ACHN (cell line): ENCODE data around the gene CACNA1B.
"Not testable (repeated sequence)": the region's sequence is repeated elsewhere in the genome, so short reads cannot be mapped to it uniquely, and the experiment has no call there.

ENCODE experiments used
- DNase-seq: peaks from one replicate; pipeline ENCODE4 v3.0.0-alpha.2; 2015
- in situ Hi-C: cut with HindIII; loops from 2 replicates; pipeline ENCODE4 v1.10.0; 2017; ENCODE audit warnings: low sequenced_read_pairs, low pct_ligation_motif_present, low pct_unique_long_range_greater_than_20kb

Gene CACNA1B

DNA sequence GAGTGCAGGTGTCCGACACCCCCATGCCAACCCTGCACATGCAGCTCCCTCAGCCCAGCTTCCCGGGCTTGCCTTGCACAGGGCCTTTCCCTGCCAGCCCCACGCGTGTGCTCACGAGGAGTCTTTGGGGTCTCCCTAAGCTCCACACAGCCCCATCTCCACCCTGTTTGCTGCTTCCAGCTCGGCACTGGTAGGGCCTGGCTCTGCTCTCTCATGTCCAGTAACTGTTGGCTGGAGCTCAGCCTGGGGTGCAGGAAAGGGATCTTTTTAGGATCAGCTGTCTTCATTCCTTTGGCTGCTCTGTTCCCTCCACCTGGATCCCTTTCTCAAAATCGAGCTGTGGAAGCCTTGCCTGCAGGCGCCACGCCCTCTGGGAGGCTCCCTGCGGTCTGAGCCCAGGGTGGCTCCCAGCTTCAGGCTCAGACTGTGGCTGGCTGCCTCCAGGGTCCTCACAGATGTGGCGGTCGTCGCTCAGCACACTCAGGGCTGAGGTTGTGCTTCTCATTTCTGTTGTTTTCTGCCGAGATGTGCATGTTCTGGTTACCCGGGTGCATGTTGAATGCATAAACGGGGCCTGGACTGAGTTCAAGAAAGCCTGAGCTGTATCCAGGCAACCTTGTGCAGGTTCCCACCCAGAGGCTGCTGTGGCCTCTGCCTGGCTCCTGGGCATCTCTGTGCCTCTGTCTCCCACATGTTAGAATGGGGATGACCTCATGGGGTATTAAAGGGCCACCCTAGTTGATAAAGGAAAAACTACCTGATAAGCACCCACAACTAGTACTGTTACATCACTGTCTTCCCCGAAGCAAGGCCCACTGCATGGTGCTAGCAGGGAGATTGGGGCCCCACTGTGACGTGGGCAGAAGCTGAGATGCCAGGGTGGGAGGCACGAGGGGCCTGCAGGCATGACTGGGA, 4.3 kb downstream of the CACNA1B start:
- in situ Hi-C loops = no loop called here
- no peak for DNase-seq

DNA sequence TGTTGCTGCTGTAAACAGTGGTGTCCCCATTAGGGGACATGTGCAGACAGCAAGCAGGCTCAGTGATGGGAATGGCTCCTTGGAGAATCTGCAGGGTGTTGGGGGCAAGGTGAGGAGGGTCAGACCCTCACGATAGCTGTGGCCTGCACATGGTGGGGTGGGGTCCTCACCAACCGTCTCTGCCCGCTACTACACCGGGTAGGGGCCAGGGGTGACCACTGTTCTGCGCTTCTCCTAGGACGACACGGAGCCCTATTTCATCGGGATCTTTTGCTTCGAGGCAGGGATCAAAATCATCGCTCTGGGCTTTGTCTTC, 4.9 kb downstream of the CACNA1B start:
- in situ Hi-C loops = no loop called here
- DNase-seq = no peak

DNA sequence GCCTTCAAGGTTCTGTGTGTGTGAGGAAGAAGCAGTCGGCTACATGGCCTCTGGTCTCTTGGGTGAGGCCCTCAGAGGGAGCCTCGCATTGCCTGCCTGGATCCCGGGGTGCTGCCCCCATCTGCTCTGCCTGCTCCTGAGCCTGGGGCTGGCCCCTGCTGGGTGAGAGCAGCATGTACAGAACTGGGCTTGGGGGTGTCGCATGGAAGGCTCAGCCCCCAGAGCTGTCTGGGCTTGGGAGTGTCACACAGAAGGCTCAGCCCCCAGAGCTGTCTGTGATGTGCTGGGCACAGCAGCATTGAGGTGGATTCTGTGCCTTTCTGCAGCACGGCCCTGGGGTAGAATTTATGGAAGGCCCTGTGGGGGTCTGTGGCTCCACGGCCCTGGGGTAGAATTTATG, 6.4 kb downstream of the CACNA1B start:
- in situ Hi-C loops, DNase-seq: not testable (repeated sequence)

GRCh38 chr9:137884547-137884946, 7.0 kb downstream of the CACNA1B start:
- in situ Hi-C loops = not testable (repeated sequence)
- DNase-seq = peak; percentile 16

GRCh38 chr9:137885121-137885520, 7.5 kb downstream of the CACNA1B start:
- in situ Hi-C loops, DNase-seq: not testable (repeated sequence)

GRCh38 chr9:137888621-137889020, 11.0 kb downstream of the CACNA1B start:
- DNase-seq, in situ Hi-C loops: not testable (repeated sequence)

DNA sequence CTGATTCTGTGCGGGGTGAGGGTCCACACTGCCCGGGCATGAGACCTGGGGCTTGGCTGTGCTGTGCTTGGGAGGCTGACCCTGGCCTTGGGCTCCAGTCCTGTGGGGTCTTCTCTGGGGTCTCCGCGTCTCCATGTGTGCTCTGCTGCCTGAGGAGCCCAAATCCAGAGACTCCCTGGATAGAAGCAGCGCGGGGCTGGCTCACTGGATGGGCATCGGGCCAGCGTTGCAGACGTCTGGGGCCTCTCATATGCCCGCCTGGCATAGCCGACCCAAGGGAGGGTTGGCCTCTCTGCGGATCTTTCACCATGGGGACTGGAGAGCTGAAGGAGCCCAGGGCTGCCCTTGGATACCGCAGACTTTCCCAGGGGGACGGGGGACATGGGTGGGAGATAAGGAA, 12.4 kb downstream of the CACNA1B start:
- in situ Hi-C loops, DNase-seq: not testable (repeated sequence)

GRCh38 chr9:137890768-137891587, 13.4 kb downstream of the CACNA1B start:
- in situ Hi-C loops, DNase-seq: not testable (repeated sequence)

GRCh38 chr9:137891588-137892423, 14.2 kb downstream of the CACNA1B start:
- in situ Hi-C loops = no loop called here
- no peak for DNase-seq

DNA sequence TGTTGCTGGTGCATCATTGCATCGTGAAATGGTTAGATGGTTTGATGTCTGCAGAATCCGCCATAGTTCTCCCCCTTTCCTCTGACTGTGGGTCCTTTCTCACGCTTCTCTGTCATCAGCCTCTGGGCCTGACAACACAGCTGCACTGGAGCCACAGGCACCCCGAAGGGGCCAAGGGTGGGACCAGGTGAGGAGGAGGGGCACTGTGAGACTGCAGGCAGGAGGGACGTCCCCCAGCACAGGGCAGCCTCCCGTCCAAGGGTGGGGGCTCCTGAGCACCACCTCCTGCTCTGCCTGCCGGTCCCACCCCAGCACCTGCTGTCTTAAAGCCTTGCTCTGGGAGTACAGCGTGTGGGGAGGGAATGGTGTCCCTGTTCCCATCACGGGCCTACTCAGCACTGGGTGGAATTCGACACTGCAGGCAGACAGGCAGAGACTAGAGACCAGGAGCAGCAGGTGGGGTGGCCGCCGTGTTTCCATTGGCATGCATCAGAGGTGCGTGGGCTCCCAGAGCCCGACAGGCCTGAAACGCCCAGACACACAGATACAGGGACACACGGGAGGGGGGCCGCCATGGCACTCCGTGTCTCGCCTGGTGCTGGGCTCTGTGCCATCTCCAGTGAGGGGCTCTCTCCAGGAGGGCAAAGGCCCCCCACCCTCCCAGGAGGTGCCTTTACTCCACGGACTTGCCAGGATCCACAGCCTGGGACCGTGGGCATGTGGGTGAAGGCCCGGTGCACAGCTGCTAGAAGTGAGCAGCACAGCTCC, 15.0 kb downstream of the CACNA1B start:
- in situ Hi-C loops = no loop called here

DNA sequence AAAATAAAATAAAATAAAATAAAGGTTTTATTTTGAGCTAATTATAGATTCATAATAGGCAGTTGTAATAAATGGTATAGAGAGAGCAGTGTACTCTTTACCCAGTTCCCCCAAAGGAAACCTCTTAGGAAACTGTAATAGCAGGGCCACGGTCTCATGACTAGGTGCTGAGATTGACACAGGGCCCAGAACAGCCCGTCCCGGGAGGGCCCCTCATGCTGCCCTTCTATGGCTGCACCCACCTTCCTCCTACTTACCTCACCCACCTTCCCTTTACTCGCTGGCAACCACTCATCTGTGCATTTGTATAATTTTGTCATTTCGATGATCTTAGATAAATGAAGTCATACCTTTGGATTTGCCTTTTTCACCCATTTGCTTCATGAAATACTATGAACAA, 16.1 kb downstream of the CACNA1B start:
- in situ Hi-C loops = no loop called here
- no peak for DNase-seq

More for the DNA sequence above, 15.0 kb downstream of the CACNA1B start:
- no peak for DNase-seq

DNA sequence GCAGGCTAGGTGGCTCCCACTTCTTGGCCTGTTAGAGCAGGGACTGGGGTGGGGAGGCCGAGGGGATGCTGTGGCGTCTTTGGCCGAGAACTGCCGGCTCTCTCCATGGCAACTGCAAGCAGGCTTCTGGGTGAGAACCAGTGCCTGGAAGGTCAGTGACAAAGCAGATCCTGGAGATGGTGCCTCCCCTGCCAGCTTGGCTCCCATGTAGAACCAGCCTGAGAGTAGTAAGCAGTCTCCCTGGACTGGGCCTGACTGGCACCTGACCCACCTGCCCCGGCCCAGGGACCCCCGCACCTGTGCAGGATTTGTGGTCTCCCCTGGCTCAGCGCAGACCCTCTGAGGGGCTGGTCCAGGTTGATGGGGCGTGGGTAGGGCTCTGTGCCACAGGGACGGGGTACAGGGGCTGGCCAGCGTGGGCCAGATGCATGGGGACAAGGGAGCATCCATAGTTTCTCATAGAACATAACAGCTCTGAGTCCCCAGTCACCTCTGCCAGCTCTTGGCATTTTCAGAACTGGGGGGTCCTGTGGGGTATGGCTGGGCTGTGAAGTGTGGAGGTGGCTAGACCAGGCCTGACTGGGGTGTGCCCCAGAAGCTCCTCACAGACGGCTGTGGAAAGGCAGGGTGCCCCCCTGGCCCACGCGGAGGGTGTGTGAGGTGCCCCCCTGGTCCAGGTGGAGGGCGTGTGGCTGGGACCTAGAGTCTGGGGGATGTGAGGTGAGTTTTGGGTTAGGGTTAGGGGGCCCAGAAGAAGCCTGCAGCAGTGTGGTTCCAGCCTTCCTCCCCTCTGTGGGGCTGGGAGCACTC, 22.2 kb downstream of the CACNA1B start:
- in situ Hi-C loops = no loop called here
- no peak for DNase-seq

GRCh38 chr9:137900584-137901310, 23.2 kb downstream of the CACNA1B start:
- DNase-seq = no peak
- in situ Hi-C loops = no loop called here

- no peak for DNase-seq
- in situ Hi-C loops = no loop called here
Observed at GRCh38 chr9:137902646-137903045, 25.1 kb downstream of the CACNA1B start.

DNA sequence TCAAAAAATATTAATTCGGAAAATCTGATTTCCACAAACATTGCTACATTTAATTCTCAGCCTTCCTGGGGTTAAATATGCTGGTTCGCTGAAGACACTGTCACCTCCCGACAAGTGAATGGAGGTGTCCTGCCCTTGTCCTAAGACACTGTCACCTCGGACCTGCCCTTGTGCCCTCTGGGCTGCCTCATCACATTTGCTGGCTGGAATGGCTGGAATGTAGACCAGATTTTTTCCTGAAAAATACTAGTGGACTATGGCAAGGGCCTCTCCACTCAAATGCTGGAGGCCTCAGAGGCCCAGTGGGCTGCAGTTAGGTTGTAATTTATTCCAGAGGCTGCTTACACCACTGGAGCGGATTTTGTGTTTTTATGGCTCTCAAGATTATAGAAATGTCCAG, 28.2 kb downstream of the CACNA1B start:
- in situ Hi-C loops = no loop called here
- DNase-seq = no peak

GRCh38 chr9:137907776-137908175, 30.2 kb downstream of the CACNA1B start:
- in situ Hi-C loops = no loop called here
- no peak for DNase-seq

GRCh38 chr9:137912671-137913070, 35.1 kb downstream of the CACNA1B start:
- no peak for DNase-seq
- in situ Hi-C loops = no loop called here
